Globus pallidus (tissue), 1 donor: ENCODE data around the gene WWC2.

Source experiments
- DNase-seq: peaks from one replicate; pipeline ENCODE4 v3.0.0-alpha.2; 2015; ENCODE audit warnings: low spot score

Gene WWC2

GRCh38 chr4:183354219-183354618, 255.2 kb downstream of the WWC2 start:
- no peak for DNase-seq

GRCh38 chr4:183355405-183355804, 256.3 kb downstream of the WWC2 start:
- no peak for DNase-seq

- DNase-seq, result no peak
These were observed 257.2 kb downstream of the WWC2 start for GRCh38 chr4:183356173-183356830.

DNA sequence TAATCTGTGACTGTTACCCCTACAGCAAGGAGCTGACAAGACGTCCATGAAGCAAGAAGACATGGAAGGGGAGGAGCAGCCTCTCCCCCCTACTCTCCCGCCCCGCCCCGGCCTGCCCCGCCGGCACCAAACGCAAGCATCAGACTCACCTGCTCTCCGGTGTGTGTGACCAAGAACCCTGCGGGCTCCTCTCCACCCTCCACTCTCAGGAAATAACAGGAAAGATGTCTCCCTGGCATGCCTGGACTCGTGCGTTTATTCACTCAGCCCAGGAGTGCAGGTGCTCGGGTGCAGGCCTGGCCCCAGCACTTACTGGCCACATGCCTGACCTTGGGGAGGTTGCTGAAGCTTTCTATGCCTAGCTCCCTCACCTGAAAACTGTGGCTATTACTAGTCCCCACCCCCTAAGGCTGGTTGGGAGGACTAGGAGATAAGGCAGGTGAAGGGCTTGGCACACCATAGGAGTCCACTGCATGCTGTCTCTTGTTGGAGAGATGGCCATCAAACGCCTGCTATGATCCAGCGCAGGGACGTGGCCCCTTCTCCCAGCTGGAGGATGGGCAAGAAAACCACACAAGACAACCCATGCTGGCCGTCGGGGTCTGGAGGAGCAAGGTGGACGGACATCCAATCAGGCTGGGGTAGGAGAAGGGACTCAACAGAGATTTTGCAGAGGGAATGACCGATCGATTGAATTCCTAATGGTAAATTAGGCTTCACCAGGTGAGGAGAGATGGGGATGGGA, 258.0 kb downstream of the WWC2 start:
- no peak for DNase-seq

DNA sequence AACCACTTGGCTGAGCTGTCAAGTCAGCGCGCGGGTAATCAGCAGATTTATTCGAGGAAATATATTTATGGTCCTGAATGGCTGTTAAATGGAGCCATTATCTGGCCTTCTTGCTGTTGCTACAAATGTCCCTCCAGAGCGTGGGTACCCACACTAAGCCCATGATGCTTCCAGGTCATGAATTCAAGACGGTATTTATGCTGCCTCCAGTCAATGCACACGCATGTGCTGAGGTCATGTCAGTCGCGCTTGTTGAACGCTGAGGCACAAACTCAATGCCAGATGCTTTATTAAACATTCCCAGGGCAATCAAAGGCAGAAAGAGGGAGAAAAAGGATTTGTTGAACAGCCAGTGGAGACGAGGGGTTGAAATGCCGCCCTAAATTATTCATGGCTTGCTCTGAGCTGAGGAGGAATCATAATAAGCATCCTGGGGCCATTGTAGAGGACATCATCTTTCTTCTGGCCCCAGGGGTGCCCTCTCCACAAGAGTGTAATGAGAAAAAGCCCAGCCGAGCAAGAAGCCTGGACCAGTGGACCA, 259.2 kb downstream of the WWC2 start:
- no peak for DNase-seq

- no peak for DNase-seq
These were observed 261.3 kb downstream of the WWC2 start for GRCh38 chr4:183360161-183360919.

GRCh38 chr4:183362036-183362435, 263.0 kb downstream of the WWC2 start:
- no peak for DNase-seq

GRCh38 chr4:183362916-183363542, 264.0 kb downstream of the WWC2 start:
- no peak for DNase-seq

GRCh38 chr4:183364025-183364424, 265.0 kb downstream of the WWC2 start:
- no peak for DNase-seq

- DNase-seq, result no peak
These were observed 267.3 kb downstream of the WWC2 start for GRCh38 chr4:183366206-183366835.

DNA sequence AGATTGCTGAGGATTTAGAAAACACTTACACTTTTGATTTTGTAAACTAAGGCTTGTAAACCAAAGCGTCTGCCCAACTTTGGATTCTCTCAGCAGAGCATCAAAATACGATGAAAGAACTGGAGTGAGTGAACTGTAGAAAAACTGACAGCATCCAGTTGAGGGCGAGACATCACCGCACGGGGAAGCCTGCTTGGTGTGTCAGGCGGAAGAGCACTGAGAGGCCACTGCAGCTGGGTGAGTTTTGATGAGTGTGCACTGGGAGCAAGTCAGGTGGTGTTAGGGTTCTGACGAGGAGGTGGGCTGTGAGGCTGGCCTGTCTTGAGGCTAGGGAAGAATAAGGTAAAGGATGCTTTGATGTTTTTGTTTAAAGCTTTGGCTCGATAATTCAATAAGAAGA, 270.0 kb downstream of the WWC2 start:
- DNase-seq, result no peak
